Islet of Langerhans (tissue), 1 donor: ENCODE measurements around the gene SERPINI1.

Experiments
- FAIRE-seq: peaks from one replicate; lab custom pipeline; 2011; peaks lifted over from hg19 to GRCh38; lab: Jason Lieb, UNC

SERPINI1 gene, protein sequence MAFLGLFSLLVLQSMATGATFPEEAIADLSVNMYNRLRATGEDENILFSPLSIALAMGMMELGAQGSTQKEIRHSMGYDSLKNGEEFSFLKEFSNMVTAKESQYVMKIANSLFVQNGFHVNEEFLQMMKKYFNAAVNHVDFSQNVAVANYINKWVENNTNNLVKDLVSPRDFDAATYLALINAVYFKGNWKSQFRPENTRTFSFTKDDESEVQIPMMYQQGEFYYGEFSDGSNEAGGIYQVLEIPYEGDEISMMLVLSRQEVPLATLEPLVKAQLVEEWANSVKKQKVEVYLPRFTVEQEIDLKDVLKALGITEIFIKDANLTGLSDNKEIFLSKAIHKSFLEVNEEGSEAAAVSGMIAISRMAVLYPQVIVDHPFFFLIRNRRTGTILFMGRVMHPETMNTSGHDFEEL

DNA sequence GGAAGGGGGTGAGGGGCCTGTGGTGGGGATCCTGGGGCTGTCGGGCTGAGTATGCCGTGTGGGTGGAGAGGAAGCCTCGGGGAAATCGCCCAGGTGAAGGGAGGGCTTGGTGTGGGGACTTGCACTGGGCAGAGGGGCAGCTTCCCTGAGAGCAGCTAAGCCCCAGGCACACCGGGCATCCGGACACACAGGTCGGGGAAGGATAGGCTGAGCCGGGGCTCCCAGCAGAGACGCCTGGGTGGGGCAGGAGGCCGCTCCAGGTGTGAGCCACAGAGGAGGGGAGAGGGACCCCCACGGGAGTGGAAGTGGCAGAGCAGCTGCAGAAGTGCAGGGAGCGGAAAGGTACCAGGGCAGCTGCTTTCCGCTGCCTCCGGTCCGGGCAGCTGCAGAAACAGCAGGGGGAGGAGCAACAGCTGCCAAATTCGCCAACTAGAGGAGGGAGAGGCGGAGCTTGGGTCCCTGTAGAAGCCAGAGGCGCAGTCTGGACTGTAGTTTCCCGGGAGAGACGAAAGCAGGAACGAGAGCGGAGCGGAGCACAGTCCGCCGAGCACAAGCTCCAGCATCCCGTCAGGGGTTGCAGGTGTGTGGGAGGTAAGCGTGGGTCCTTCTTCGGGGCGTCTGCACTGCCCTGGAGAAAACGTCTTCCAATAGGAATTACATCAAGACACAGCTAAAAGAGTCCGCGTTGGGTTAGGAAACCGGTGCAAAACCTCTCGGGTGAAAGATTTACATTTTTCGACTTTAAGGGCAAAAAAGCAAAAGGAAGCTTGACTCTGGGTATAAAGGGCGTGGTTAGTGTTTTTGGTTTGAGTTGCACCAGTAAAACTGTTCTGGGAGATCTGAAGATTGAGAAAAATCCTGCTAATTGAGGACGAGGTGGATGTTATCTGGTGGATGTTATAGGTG is at the start of gene SERPINI1:
TSS of gene SERPINI1 (plus strand) at position 489 of the 906 bp plus-strand sequence. CDS start 53,408 bp downstream, outside the sequence.
- FAIRE-seq: no peak

GRCh38 chr3:167691366-167691765 is 44.2 kb upstream of the SERPINI1 start:
- no peak for FAIRE-seq

GRCh38 chr3:167694121-167694520 is 41.4 kb upstream of the SERPINI1 start:
- no peak for FAIRE-seq

DNA sequence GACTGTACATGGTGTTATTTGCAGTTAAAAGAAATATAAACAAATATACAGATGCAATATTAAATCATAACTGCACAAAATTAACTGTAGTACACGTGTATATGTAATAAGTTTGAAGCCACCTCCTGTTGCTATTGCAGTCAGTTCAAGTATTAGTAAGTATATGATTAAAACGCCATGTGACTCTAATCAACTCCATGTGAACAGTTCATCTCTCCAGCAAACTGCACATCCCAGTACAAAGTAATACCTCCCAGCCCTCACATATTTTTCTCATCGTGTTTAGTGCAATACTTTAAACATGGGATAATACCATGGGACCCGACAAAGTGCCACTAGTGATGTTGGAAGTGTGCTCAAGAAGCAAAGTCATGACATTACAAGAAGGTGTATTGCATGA is 35.5 kb upstream of the SERPINI1 start:
- FAIRE-seq: no peak

DNA sequence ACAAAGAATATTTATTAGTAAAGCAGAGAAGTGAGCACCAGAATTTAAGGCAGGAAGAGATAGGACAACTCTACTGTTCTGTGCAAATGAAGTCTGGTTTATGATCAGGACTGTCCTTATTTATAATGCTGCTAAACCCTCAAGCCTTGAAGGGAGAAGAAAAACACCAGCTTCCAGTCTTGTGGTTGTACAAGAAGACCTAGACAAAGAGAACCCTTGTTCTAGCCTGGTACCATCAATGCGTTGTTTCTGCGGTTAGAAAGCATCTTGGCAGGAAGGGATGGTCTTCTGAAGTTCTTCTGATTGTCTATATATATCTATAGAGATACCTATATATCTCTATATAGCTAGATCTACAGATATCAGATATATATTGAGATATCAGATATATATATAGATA is 34.6 kb upstream of the SERPINI1 start:
- FAIRE-seq: no peak

DNA sequence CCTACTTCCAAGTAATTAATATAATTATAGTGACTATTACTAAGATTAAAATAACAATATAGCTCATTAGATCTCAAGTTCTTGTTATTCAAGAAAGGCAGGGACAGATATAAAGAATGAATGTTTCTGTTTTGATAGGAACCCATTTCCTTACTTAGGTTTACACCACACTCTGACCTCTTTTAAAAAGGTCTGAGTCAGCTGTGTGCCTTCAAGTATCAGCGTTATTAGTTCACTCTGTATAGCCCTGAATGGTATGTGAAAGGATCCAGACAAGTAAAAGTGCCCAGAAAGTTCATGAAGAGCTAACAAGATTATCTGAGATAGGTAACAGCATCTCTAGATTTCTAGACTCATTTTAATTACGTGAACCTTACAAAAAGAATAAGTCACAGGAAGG is 29.7 kb upstream of the SERPINI1 start:
- no peak for FAIRE-seq

- no peak for FAIRE-seq
These were observed 25.8 kb upstream of the SERPINI1 start for GRCh38 chr3:167709690-167710089.

- no peak for FAIRE-seq
These were observed 25.0 kb upstream of the SERPINI1 start for GRCh38 chr3:167710552-167710951.

GRCh38 chr3:167711439-167711838 is 24.1 kb upstream of the SERPINI1 start:
- FAIRE-seq: no peak

- FAIRE-seq: no peak
These were observed 23.1 kb upstream of the SERPINI1 start for GRCh38 chr3:167712445-167712844.

DNA sequence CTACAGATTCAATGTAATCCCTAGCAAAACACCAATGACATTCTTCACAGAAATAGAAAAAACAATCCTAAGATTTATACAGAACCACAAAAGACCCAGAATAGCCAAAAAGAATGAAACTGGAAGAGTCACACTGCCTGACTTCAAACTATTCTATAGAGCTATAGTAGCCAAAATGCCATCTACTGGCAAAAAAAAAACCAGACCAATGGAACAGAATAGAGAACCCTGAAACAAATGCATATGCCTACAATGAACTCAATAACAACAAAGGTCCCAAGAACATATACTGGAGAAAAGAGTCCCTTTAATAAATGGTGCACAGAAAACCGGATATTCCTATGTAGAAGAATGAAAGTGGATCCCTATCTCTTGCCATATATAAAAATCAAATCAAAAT is 20.6 kb upstream of the SERPINI1 start:
- no peak for FAIRE-seq

DNA sequence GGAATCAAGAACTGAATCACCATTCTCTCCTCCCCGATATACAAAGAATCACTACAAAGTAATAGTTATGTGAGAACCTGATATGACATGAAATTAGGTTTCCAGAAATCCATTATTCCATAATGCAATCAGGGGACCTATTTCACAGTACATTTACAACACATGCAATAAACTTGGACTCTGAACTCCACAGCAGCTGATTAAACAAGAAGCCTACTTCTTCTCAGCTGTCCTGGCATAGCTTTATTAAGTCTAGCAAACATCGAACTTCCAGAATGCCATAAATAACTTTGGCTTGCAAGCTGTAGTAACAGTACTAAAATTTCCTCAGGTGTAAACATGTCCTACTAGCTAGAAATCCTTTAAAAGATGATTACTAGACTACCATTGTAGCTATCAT is 18.6 kb upstream of the SERPINI1 start:
- FAIRE-seq: no peak

DNA sequence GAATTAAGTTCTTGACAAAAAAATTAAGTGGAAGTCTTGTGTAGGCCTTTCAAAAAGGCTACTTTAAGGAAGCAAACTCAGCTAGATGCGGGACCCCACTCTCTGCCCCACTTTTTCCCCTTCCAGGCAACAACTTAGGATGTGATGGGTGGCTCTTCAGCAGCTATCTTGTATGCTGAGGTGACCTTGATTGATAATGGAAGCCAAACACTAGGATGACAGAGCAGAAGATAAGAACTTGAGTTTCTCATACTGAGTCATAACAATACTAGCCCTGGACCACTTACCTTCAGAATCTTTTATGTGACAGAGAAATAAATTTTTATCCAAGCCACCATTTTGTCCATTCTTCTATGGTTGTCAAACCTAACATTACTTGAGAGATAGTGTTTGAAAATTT is 16.9 kb upstream of the SERPINI1 start:
- no peak for FAIRE-seq

GRCh38 chr3:167723025-167723512 is 12.5 kb upstream of the SERPINI1 start:
- FAIRE-seq: no peak

GRCh38 chr3:167723872-167724271 is 11.6 kb upstream of the SERPINI1 start:
- FAIRE-seq: no peak

DNA sequence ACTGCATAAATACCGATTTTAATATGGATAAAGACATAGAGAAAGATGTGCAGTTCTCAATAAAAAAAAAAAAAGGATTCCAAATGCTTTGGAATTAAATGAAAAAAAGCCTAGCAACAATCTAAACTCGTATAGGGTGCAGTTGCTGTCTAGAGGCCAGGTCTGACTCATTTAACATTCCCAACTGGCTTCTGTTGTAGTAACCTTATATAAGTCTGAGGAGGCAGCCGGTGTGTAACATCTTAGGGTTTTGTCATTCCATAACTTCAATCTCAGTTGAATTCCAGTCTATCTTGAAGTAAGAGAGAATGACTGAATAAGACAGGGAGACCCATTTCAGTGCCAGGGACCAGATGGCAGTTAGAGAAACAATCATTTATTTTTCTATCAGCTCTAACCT is 7.3 kb upstream of the SERPINI1 start:
- no peak for FAIRE-seq

DNA sequence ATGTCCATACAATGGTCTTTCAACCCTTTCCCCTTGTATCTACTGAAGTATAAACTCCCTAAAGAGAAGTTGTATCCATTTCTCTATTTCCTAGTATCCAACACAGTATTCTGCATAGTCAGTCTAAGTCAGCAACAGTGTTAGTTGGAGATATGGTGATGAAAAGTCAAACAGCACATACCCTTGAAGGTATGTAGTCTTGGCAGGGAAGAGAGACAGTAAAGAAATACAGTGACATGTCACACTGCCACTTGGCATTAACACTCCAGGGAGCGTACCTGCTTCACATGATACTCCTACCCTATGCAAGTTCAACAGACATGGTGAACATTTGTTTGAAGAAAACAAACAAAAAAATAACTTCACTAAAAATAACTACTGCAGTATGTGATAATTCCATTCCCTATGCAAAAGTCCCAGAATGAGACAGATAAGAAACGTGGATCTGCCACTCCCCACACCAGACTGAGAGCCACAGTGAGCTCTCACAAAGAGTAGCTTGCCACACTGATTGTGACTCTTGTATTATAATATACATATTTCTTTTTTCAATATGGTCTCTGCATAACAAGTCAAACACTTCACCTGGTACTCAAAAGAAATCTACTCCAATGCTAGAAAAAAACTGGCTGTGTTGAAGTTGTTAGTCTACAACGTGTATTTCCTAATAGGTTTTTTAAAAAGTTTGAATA is 6.7 kb upstream of the SERPINI1 start:
- no peak for FAIRE-seq

DNA sequence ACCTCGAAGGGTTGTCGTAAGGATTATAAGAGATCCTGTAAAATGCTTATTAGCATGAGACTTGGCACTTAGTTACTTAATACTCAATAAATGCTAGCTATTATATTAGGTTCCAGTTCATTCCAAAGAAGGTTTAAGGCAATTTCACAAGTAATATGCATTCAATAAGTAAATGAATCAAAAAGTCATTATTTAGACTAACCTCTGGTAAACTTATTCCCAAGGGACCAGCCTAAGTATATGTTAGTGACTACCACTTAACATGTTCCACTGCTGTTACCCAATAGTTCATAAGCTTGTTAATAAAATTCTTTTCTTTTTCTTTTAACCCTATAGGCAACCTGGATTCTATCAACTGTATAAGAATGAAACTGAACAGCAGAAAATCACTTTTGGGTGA is 5.9 kb upstream of the SERPINI1 start:
- no peak for FAIRE-seq

GRCh38 chr3:167731393-167731792 is 4.1 kb upstream of the SERPINI1 start:
- FAIRE-seq: no peak

DNA sequence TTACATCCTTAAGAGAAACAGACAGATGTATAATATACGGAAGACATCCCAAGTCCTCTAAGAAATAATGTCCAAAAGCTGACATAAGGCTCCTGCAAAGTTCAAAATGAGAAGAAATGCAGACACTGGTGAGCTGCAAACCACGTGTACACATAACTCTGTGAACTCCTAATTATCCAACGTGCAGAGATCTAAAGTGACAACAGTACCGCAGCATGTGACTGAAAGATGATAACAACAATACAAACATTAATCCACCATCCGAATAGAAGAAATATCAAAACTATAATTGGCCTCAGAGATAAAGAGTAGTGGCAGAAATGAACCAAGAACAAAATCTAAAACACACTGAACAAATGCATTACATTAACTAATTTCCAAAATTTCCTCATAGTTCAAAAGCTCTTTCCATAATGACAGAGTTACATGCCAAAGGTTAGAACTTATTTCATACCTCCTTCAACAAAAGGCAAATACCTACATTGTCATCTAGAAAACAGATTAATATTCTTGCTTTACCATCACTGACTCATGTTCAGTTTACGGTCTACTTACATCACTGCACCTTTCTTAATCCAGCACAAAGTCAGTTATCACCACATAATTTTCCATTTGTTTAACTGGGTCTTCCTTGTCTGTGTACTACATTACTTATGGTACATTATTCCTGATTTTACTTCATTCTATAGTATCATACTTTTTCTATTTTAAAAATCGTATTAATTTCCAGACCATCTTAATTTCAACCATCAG is 3.0 kb upstream of the SERPINI1 start:
- FAIRE-seq: no peak

DNA sequence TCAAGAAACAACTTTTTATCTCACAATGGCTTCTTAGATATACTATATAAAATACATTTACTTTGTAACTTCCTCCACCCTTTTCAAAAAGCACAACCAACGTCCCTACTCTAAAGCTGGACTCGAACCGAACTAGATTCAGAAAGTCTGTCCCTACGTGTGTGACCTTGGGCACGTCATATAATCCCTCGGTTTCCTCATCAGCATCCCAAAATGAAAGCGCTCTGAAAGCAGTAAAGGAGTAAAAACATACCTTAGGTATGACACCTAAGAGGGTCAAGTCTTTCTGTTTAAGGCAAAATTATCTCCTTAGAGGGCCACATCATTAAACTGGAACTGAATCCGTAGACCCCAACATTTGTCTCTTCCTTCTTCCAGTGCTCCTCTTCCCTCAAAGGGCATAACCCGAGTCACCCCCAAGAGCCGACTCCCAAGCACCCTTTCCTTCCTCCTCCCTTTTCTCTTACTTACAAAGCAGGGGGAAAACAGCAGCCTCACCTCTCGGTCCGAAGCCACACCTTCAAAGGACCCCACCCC is 1.5 kb upstream of the SERPINI1 start:
- FAIRE-seq: no peak
